ENCODE data around the gene VSTM5.

GRCh38 chr11:93813974-93814373, 36.4 kb downstream of the VSTM5 start:
- no peak for TF ChIP-seq REST (IDR thresholded peaks at IDR 0.05; ENCODE audit: low read depth)
- no peak for TF ChIP-seq CEBPB (IDR thresholded peaks at IDR 0.05; ENCODE audit: low read depth)
- TF ChIP-seq CTCF (IDR thresholded peaks at IDR 0.05 in 2 of 3, conservative IDR thresholded peaks at IDR 0.05 in 1 of 3; ENCODE audit: borderline replicate concordance in 1 of 3, insufficient read depth in 1 of 3, low read depth in 2 of 3, low read length in 2 of 3), result no peak
- no peak for TF ChIP-seq EZH2phosphoT487 (IDR thresholded peaks at IDR 0.05; ENCODE audit: borderline replicate concordance)
- no peak for TF ChIP-seq POLR2A (IDR thresholded peaks at IDR 0.05; ENCODE audit: borderline replicate concordance, extremely low read depth, insufficient read depth, insufficient read length)
- no peak for TF ChIP-seq POLR2AphosphoS5 (IDR thresholded peaks at IDR 0.05; ENCODE audit: low read depth, low read length)
- TF ChIP-seq YY1 (IDR thresholded peaks at IDR 0.05; ENCODE audit: extremely low read depth, insufficient replicate concordance, low read depth, low read length), result no peak
- TF ChIP-seq, protein P1, sequence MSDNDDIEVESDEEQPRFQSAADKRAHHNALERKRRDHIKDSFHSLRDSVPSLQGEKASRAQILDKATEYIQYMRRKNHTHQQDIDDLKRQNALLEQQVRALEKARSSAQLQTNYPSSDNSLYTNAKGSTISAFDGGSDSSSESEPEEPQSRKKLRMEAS (IDR thresholded peaks at IDR 0.05), result no peak
- TF ChIP-seq RAD21 (IDR thresholded peaks at IDR 0.05; ENCODE audit: low read depth), result no peak
- TF ChIP-seq ZNF274 (IDR thresholded peaks at IDR 0.05; ENCODE audit: low read depth, low read length), result no peak
- TF ChIP-seq, protein P2, sequence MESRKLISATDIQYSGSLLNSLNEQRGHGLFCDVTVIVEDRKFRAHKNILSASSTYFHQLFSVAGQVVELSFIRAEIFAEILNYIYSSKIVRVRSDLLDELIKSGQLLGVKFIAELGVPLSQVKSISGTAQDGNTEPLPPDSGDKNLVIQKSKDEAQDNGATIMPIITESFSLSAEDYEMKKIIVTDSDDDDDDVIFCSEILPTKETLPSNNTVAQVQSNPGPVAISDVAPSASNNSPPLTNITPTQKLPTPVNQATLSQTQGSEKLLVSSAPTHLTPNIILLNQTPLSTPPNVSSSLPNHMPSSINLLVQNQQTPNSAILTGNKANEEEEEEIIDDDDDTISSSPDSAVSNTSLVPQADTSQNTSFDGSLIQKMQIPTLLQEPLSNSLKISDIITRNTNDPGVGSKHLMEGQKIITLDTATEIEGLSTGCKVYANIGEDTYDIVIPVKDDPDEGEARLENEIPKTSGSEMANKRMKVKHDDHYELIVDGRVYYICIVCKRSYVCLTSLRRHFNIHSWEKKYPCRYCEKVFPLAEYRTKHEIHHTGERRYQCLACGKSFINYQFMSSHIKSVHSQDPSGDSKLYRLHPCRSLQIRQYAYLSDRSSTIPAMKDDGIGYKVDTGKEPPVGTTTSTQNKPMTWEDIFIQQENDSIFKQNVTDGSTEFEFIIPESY (IDR thresholded peaks at IDR 0.05; ENCODE audit: extremely low read depth, insufficient replicate concordance, low read length), result no peak

All from HCT116 (cell line).